RWPE2 (cell line): ENCODE measurements around the gene RYK.

Experiments used
- ATAC-seq: fragments of 200-7000 bp; cut with Tn5 transposase; 3 replicates; pipeline ENCODE4 v1.9.1; 2021; ENCODE audit warnings: low read depth
- DNase-seq: peaks from one replicate; pipeline ENCODE4 v3.0.0-alpha.2; 2020; ENCODE audit warnings: low spot score
- H3K27ac ChIP-seq: fragments of 450-650 bp; 2 replicates; pipeline ENCODE4 v1.5.1; 2017; ENCODE audit warnings: mild to moderate bottlenecking; ENCODE audit not compliant: poor library complexity, severe bottlenecking
- H3K27me3 ChIP-seq: fragments of 250-450 bp; sonication (Bioruptor Pico); 2 replicates; pipeline ENCODE4 v1.5.1; 2021; ENCODE audit warnings: mild to moderate bottlenecking, moderate library complexity; ENCODE audit not compliant: insufficient read depth, poor library complexity, severe bottlenecking
- H3K36me3 ChIP-seq: fragments of 250-450 bp; sonication (Bioruptor Pico); 2 replicates; pipeline ENCODE4 v1.5.1; 2020; ENCODE audit warnings: low read depth, mild to moderate bottlenecking, moderate library complexity
- H3K4me1 ChIP-seq: fragments of 250-450 bp; sonication (Bioruptor Pico); 2 replicates; pipeline ENCODE4 v1.5.1; 2021; ENCODE audit warnings: mild to moderate bottlenecking, moderate library complexity; ENCODE audit not compliant: insufficient read depth, poor library complexity, severe bottlenecking
- H3K4me3 ChIP-seq: fragments of 250-450 bp; sonication (Bioruptor Pico); 2 replicates; pipeline ENCODE4 v1.5.1; 2021; ENCODE audit warnings: mild to moderate bottlenecking, moderate library complexity; ENCODE audit not compliant: severe bottlenecking
- H3K9me3 ChIP-seq: fragments of 250-450 bp; sonication (Bioruptor Pico); 2 replicates; pipeline ENCODE4 v1.5.1; 2021; ENCODE audit warnings: mild to moderate bottlenecking, moderate library complexity; ENCODE audit not compliant: severe bottlenecking
- TF ChIP-seq, protein P1 (sequence below): fragments of 450-650 bp; IDR thresholded peaks from one replicate; pipeline ENCODE4 v1.5.1; 2017; ENCODE audit warnings: mild to moderate bottlenecking, moderate library complexity; ENCODE audit not compliant: poor library complexity, severe bottlenecking

RYK gene

DNA sequence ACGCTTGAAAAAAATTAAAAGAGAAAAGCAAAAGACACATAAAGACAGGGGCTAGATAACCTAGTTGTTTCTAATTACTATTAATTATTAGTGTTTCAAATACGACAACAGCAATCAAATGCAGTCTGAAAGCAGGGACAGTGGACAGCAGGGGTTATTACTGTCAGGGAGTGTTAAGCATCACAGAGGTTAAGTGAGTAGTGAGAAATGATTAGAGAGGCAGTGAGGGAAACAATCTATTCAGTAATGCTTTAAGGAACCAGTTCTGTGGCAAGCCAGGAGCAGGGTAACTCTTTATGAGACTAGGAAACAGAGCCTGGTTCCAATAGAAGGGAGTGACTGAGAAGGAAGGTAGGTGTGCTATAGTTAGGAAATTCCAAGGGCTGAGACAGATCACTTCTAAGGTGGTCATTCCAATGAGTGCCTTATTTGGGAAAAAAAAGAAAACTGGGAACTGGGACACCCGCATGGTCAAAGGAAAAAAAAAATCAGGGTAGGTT is 15.0 kb downstream of the RYK start:
- H3K4me1 ChIP-seq, result peaks cover 37% of the 10 kb centered on the region
- no peak for DNase-seq
- no peaks in the 10 kb centered on the region for H3K9me3 ChIP-seq
- no peaks in the 10 kb centered on the region for H3K36me3 ChIP-seq
- H3K4me3 ChIP-seq, result no peak overlapping the region
- H3K27me3 ChIP-seq, result no peaks in the 10 kb centered on the region
- ATAC-seq, result no peak; the same call in 2 of the 3 replicates
- TF ChIP-seq, protein P1, sequence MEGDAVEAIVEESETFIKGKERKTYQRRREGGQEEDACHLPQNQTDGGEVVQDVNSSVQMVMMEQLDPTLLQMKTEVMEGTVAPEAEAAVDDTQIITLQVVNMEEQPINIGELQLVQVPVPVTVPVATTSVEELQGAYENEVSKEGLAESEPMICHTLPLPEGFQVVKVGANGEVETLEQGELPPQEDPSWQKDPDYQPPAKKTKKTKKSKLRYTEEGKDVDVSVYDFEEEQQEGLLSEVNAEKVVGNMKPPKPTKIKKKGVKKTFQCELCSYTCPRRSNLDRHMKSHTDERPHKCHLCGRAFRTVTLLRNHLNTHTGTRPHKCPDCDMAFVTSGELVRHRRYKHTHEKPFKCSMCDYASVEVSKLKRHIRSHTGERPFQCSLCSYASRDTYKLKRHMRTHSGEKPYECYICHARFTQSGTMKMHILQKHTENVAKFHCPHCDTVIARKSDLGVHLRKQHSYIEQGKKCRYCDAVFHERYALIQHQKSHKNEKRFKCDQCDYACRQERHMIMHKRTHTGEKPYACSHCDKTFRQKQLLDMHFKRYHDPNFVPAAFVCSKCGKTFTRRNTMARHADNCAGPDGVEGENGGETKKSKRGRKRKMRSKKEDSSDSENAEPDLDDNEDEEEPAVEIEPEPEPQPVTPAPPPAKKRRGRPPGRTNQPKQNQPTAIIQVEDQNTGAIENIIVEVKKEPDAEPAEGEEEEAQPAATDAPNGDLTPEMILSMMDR, result no peak
- H3K27ac ChIP-seq, result no peak overlapping the region

DNA sequence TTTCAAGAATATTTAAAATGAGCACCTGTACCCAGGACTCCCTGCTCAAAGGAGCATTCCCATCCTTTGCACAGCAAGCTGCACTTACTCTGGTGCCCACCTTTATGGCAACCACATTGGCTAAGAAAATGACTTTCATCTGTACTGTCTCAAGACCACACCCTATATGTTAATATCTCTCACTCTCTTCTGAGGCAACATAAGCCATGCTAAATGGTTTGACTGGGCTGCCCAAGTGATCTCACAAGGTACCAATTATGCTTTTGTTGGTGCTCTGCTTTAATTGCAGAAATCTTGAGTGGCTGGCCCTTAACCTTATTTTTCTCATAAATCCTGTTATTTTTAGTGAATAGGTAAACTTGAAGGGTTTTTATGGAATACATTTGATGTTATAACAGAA is 17.7 kb downstream of the RYK start:
- no peaks in the 10 kb centered on the region for H3K27me3 ChIP-seq
- H3K27ac ChIP-seq, result no peak overlapping the region
- DNase-seq, result no peak
- no peaks in the 10 kb centered on the region for H3K36me3 ChIP-seq
- TF ChIP-seq, protein P1, result no peak
- peaks cover 20% of the 10 kb centered on the region for H3K4me1 ChIP-seq
- no peaks in the 10 kb centered on the region for H3K9me3 ChIP-seq
- H3K4me3 ChIP-seq, result no peak overlapping the region
- no peak for ATAC-seq

DNA sequence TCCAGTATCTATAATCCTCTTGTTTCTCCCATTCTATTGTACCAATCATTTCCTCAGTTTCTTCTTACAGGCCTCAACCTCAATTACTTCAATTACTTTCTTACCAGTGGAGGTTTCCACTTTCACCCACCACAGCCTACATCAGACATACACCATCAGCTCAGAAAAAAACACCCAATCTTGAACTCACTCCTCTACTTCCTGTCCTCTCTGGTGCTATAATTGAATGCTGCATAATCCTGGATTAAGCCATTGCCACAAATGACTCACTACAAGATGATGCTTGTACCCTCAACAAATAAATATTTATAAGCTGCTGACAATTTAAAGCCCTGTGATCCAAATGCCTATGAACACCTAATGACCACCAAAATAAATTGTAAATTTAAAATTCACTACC is 18.5 kb downstream of the RYK start:
- no peak overlapping the region for H3K4me3 ChIP-seq
- no peaks in the 10 kb centered on the region for H3K9me3 ChIP-seq
- no peak for DNase-seq
- peaks cover 16% of the 10 kb centered on the region for H3K4me1 ChIP-seq
- TF ChIP-seq, protein P1, result no peak
- no peaks in the 10 kb centered on the region for H3K36me3 ChIP-seq
- H3K27me3 ChIP-seq, result no peaks in the 10 kb centered on the region
- H3K27ac ChIP-seq, result no peak overlapping the region
- peak; percentile 38; the same call in 1 of the 3 replicates for ATAC-seq

DNA sequence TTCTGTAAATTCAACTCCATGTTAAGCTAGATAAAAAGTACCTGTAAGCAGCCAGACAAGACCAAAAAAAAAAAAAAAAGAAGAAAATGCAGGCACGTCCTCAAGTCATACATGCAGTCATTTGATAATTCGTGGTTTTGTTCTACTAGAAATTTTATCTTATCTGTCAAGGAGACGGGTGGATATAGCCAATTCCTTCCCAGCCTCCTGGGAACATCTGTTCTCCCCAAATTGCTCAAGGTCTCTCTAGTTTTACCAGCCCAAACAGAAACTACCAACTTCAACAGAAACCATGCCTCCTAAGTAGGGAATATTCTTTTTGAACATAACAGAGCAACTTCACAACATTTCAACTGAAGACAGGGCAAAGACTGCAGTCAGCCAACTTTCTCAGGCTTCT is 19.5 kb downstream of the RYK start:
- no peak overlapping the region for H3K4me3 ChIP-seq
- ATAC-seq (no peak), DNase-seq (no peak)
- no peak overlapping the region for H3K27ac ChIP-seq
- no peaks in the 10 kb centered on the region for H3K9me3 ChIP-seq
- no peaks in the 10 kb centered on the region for H3K36me3 ChIP-seq
- TF ChIP-seq, protein P1, result no peak
- no peaks in the 10 kb centered on the region for H3K27me3 ChIP-seq
- peaks cover 11% of the 10 kb centered on the region for H3K4me1 ChIP-seq

DNA sequence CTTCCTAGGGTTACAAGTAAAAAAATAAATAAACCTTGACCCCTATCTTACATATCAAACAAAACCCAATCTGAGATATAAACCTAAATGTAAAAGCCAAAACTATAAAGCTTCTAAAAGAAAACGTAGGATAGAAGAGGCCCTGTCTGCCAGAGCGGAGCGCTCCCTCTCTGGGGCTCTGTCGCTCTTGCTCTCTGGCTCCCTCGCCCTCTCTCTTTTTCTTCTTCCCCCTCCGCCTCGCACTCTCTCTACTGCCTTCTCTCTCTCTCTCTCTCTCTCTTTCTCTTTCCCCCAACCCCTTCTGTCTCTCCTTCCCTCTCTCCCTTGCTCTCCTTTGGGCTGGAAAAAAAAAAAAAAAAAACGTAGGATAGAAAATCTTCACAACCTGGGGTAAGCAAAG is 21.6 kb downstream of the RYK start:
- no peak for DNase-seq
- TF ChIP-seq, protein P1, result no peak
- no peak for ATAC-seq
- no peaks in the 10 kb centered on the region for H3K36me3 ChIP-seq
- H3K27me3 ChIP-seq, result no peaks in the 10 kb centered on the region
- H3K27ac ChIP-seq, result no peak overlapping the region
- H3K4me1 ChIP-seq, result peaks cover 17% of the 10 kb centered on the region
- no peak overlapping the region for H3K4me3 ChIP-seq
- H3K9me3 ChIP-seq, result no peaks in the 10 kb centered on the region
